ENCODE data around the gene ZNF497.

The ZNF497 gene

DNA sequence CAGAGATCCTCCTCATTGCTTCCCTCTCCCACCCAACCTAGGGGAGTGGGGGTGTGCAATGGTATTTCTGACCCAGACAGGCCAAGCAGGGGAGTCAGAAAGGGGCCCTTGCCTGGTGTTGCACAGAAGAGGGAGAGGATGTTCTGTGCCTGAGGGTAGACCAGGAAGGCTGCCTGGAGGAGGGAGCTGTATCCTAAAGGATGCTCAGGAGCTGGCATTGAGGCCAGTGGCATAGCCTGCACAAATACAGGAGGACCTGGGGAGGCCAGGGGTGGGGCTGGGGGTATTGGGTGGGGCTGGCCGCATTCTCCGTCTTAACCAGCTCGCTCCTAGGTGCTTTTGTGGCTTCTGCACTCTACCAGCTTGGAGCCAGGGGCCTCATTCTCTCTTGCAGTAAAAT, 37.4 kb upstream of the ZNF497 start:
- Histone ChIP-seq H2BK120ac (ENCODE audit: low read depth, low read length) (no peak overlapping the region), H2BK12ac (ENCODE audit: low read length in 2 of 2) (no peak overlapping the region), H3K4me2 (ENCODE audit: low read length, poor library complexity, severe bottlenecking) (no peak overlapping the region), H4K91ac (ENCODE audit: low read length) (no peak overlapping the region), H3K4me3 (ENCODE audit: insufficient read depth in 1 of 2, low read depth in 1 of 2, low read length in 2 of 2) (peak overlapping the region in 1 of 2 experiments; percentile 91), H2BK5ac (ENCODE audit: low read depth, low read length, poor library complexity, severe bottlenecking) (no peak overlapping the region), H3K4ac (ENCODE audit: low read depth in 1 of 2, low read length in 2 of 2) (no peak overlapping the region), H2AFZ (ENCODE audit: low read depth, low read length) (no peak overlapping the region), H3K27ac (ENCODE audit: low read length, poor library complexity, severe bottlenecking) (no peak overlapping the region), H3K79me1 (replicated peaks; ENCODE audit: low read length, poor library complexity, severe bottlenecking) (peaks cover 6% of the 10 kb centered on the region), H3K18ac (ENCODE audit: low read depth in 1 of 2, low read length in 2 of 2) (no peak overlapping the region), H4K8ac (ENCODE audit: low read length) (no peak overlapping the region), H3K4me1 (ENCODE audit: control insufficient read depth, insufficient read depth, low read depth, low read length) (peaks cover 21% of the 10 kb centered on the region), H2AK5ac (ENCODE audit: low read length, severe bottlenecking) (no peak overlapping the region), H3K9ac (ENCODE audit: low read length) (peak overlapping the region; percentile 86), H3K14ac (ENCODE audit: low read length in 2 of 2) (no peak overlapping the region), H3K36me3 (ENCODE audit: control insufficient read depth in 1 of 2, insufficient read depth in 2 of 2, low read depth in 1 of 2, low read length in 2 of 2) (peaks cover 6 to 28% of the 10 kb centered on the region in 2 experiments), H3K27me3 (ENCODE audit: control insufficient read depth in 1 of 2, insufficient read depth in 1 of 2, low read length in 2 of 2) (peaks cover 0 to 8% of the 10 kb centered on the region in 2 experiments), H2BK15ac (ENCODE audit: low read depth, poor library complexity, severe bottlenecking) (no peak overlapping the region), H3K23ac (ENCODE audit: low read length in 2 of 2) (no peak overlapping the region), H3K9me3 (ENCODE audit: control insufficient read depth, low read length) (no peaks in the 10 kb centered on the region)
- WGBS: 100% methylated on average over 3 of the region's 3 CpGs
- DNase-seq: no peak

DNA sequence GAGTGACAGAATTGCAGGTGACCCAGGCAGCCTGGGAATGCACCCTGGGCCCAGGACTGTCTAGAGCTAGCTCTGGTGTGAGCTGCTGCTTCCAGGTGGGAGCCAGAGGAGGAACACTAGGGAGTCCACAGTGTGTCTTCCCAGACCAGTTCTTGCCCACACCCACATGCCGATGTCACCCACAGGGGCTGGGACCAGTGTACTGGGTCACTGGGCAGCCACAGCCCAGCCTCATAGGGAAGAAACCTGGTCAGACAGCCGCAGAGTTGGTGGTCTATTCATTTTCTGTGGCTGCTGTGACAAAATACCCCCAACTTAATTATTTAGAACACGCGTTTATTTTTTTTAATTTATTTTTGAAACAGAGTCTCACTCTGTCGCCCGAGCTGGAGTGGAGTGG, 36.0 kb upstream of the ZNF497 start:
- no peaks in the 10 kb centered on the region for H3K9me3 ChIP-seq (ENCODE audit: control insufficient read depth, low read length)
- no peak overlapping the region for H3K4ac ChIP-seq (ENCODE audit: low read depth in 1 of 2, low read length in 2 of 2)
- peaks cover 20 to 40% of the 10 kb centered on the region in 2 experiments for H3K36me3 ChIP-seq (ENCODE audit: control insufficient read depth in 1 of 2, insufficient read depth in 2 of 2, low read depth in 1 of 2, low read length in 2 of 2)
- H4K91ac ChIP-seq (ENCODE audit: low read length): no peak overlapping the region
- WGBS: 95% methylated on average over 6 of the region's 6 CpGs
- H2BK15ac ChIP-seq (ENCODE audit: low read depth, poor library complexity, severe bottlenecking): no peak overlapping the region
- no peak overlapping the region for H3K4me3 ChIP-seq (ENCODE audit: insufficient read depth in 1 of 2, low read depth in 1 of 2, low read length in 2 of 2)
- H3K79me1 ChIP-seq (replicated peaks; ENCODE audit: low read length, poor library complexity, severe bottlenecking): peaks cover 7% of the 10 kb centered on the region
- no peak overlapping the region for H3K18ac ChIP-seq (ENCODE audit: low read depth in 1 of 2, low read length in 2 of 2)
- peaks cover 24% of the 10 kb centered on the region for H3K4me1 ChIP-seq (ENCODE audit: control insufficient read depth, insufficient read depth, low read depth, low read length)
- H2BK5ac ChIP-seq (ENCODE audit: low read depth, low read length, poor library complexity, severe bottlenecking): no peak overlapping the region
- no peak overlapping the region for H3K4me2 ChIP-seq (ENCODE audit: low read length, poor library complexity, severe bottlenecking)
- no peak overlapping the region for H3K23ac ChIP-seq (ENCODE audit: low read length in 2 of 2)
- no peak overlapping the region for H3K9ac ChIP-seq (ENCODE audit: low read length)
- DNase-seq: no peak
- H2AK5ac ChIP-seq (ENCODE audit: low read length, severe bottlenecking): no peak overlapping the region
- no peak overlapping the region for H4K8ac ChIP-seq (ENCODE audit: low read length)
- no peak overlapping the region for H2BK12ac ChIP-seq (ENCODE audit: low read length in 2 of 2)
- no peak overlapping the region for H3K14ac ChIP-seq (ENCODE audit: low read length in 2 of 2)
- no peak overlapping the region for H2AFZ ChIP-seq (ENCODE audit: low read depth, low read length)
- H3K27ac ChIP-seq (ENCODE audit: low read length, poor library complexity, severe bottlenecking): no peak overlapping the region
- H3K27me3 ChIP-seq (ENCODE audit: control insufficient read depth in 1 of 2, insufficient read depth in 1 of 2, low read length in 2 of 2): peaks cover 0 to 8% of the 10 kb centered on the region in 2 experiments
- H2BK120ac ChIP-seq (ENCODE audit: low read depth, low read length): no peak overlapping the region

DNA sequence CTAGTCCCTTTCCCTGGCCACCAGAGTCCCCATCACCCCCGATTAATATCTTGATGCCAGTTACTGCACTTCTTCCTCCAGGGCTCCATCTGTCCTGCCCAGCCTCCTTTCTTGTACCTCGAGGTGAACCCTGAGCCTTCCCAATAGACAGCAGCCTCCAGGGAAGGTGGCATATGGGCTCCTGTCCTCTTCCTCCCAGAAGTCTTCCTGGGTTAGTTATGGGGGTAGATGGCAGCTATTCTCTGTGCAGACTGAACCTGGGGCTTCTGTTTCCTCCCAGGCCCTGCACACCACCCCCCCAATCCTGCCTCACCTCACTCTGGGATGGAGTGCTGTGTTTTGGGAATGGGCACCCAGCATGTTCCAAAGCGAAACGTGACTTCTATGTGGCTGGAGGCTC, 35.5 kb upstream of the ZNF497 start:
- Histone ChIP-seq H3K27me3 (ENCODE audit: control insufficient read depth in 1 of 2, insufficient read depth in 1 of 2, low read length in 2 of 2) (peaks cover 0 to 8% of the 10 kb centered on the region in 2 experiments), H3K4me3 (ENCODE audit: insufficient read depth in 1 of 2, low read depth in 1 of 2, low read length in 2 of 2) (no peak overlapping the region), H4K8ac (ENCODE audit: low read length) (no peak overlapping the region), H4K91ac (ENCODE audit: low read length) (no peak overlapping the region), H3K18ac (ENCODE audit: low read depth in 1 of 2, low read length in 2 of 2) (no peak overlapping the region), H2AK5ac (ENCODE audit: low read length, severe bottlenecking) (no peak overlapping the region), H3K9ac (ENCODE audit: low read length) (no peak overlapping the region), H2BK12ac (ENCODE audit: low read length in 2 of 2) (no peak overlapping the region), H3K36me3 (ENCODE audit: control insufficient read depth in 1 of 2, insufficient read depth in 2 of 2, low read depth in 1 of 2, low read length in 2 of 2) (peaks cover 24 to 44% of the 10 kb centered on the region in 2 experiments), H3K9me3 (ENCODE audit: control insufficient read depth, low read length) (no peaks in the 10 kb centered on the region), H3K14ac (ENCODE audit: low read length in 2 of 2) (no peak overlapping the region), H3K79me1 (replicated peaks; ENCODE audit: low read length, poor library complexity, severe bottlenecking) (peaks cover 11% of the 10 kb centered on the region), H2AFZ (ENCODE audit: low read depth, low read length) (no peak overlapping the region), H3K4me2 (ENCODE audit: low read length, poor library complexity, severe bottlenecking) (no peak overlapping the region), H3K4me1 (ENCODE audit: control insufficient read depth, insufficient read depth, low read depth, low read length) (peaks cover 24% of the 10 kb centered on the region), H3K4ac (ENCODE audit: low read depth in 1 of 2, low read length in 2 of 2) (no peak overlapping the region), H2BK5ac (ENCODE audit: low read depth, low read length, poor library complexity, severe bottlenecking) (no peak overlapping the region), H3K23ac (ENCODE audit: low read length in 2 of 2) (no peak overlapping the region), H2BK15ac (ENCODE audit: low read depth, poor library complexity, severe bottlenecking) (no peak overlapping the region), H3K27ac (ENCODE audit: low read length, poor library complexity, severe bottlenecking) (no peak overlapping the region), H2BK120ac (ENCODE audit: low read depth, low read length) (no peak overlapping the region)
- 96% methylated on average over 4 of the region's 4 CpGs for WGBS
- no peak for DNase-seq

DNA sequence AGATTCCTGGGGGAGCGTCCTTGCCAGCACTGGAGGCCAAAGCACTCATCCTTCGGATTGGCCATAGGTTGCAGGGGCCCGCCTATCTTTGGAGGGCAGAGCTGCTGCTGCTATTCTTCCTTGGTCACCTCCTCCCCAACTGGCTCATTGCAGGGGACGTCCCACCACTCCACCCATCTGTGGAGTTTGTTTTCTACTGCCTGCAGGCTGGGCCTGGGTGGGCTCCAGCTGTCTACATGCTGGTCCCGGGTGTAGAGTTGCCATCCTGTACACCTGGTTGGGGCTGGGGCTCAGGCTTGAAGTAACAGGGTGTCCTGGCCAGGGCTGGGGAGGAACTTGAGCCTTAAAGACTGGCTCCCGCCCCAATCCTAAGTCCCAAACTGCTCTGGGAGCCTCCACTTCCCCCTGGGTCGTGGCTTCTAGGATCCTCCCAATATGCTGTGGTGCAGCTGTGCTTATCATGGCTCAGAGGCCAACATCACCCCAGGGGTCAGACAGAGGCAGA, 35.0 kb upstream of the ZNF497 start:
- H4K91ac ChIP-seq (ENCODE audit: low read length): no peak overlapping the region
- no peak overlapping the region for H2AK5ac ChIP-seq (ENCODE audit: low read length, severe bottlenecking)
- peaks cover 29 to 49% of the 10 kb centered on the region in 2 experiments for H3K36me3 ChIP-seq (ENCODE audit: control insufficient read depth in 1 of 2, insufficient read depth in 2 of 2, low read depth in 1 of 2, low read length in 2 of 2)
- H3K9ac ChIP-seq (ENCODE audit: low read length): no peak overlapping the region
- H2BK12ac ChIP-seq (ENCODE audit: low read length in 2 of 2): no peak overlapping the region
- H3K4me1 ChIP-seq (ENCODE audit: control insufficient read depth, insufficient read depth, low read depth, low read length): peaks cover 24% of the 10 kb centered on the region
- H3K4ac ChIP-seq (ENCODE audit: low read depth in 1 of 2, low read length in 2 of 2): no peak overlapping the region
- H3K27me3 ChIP-seq (ENCODE audit: control insufficient read depth in 1 of 2, insufficient read depth in 1 of 2, low read length in 2 of 2): peaks cover 0 to 8% of the 10 kb centered on the region in 2 experiments
- no peak overlapping the region for H4K8ac ChIP-seq (ENCODE audit: low read length)
- no peak for DNase-seq
- no peak overlapping the region for H2BK5ac ChIP-seq (ENCODE audit: low read depth, low read length, poor library complexity, severe bottlenecking)
- peaks cover 13% of the 10 kb centered on the region for H3K79me1 ChIP-seq (replicated peaks; ENCODE audit: low read length, poor library complexity, severe bottlenecking)
- H3K18ac ChIP-seq (ENCODE audit: low read depth in 1 of 2, low read length in 2 of 2): no peak overlapping the region
- H3K4me2 ChIP-seq (ENCODE audit: low read length, poor library complexity, severe bottlenecking): no peak overlapping the region
- H3K9me3 ChIP-seq (ENCODE audit: control insufficient read depth, low read length): no peaks in the 10 kb centered on the region
- no peak overlapping the region for H2BK15ac ChIP-seq (ENCODE audit: low read depth, poor library complexity, severe bottlenecking)
- H3K23ac ChIP-seq (ENCODE audit: low read length in 2 of 2): no peak overlapping the region
- no peak overlapping the region for H3K14ac ChIP-seq (ENCODE audit: low read length in 2 of 2)
- WGBS: 91% methylated on average over 7 of the region's 7 CpGs
- H3K27ac ChIP-seq (ENCODE audit: low read length, poor library complexity, severe bottlenecking): no peak overlapping the region
- H2BK120ac ChIP-seq (ENCODE audit: low read depth, low read length): no peak overlapping the region
- H3K4me3 ChIP-seq (ENCODE audit: insufficient read depth in 1 of 2, low read depth in 1 of 2, low read length in 2 of 2): no peak overlapping the region
- no peak overlapping the region for H2AFZ ChIP-seq (ENCODE audit: low read depth, low read length)

Data from mesenchymal stem cell (in vitro differentiated cells and primary cell).